Liver (tissue), 9 donors: Measurements from ENCODE around the gene SF3B6. TPM values are rescaled to one million over a fixed set of nuclear protein-coding genes. Genes with fewer than 3 reads are reported as not detected.

Experiments used
- DNase-seq: peaks from one replicate; pipeline ENCODE4 v3.0.0-alpha.2; 2017; ENCODE audit warnings: low spot score
- H3K27ac ChIP-seq, 2 donors: one replicate each; pipeline ENCODE4 v1.7.0; 2013; ENCODE audit warnings: inconsistent platforms in 2 of 2, low read length in 2 of 2, control low read depth in 1 of 2, low read depth in 1 of 2, mild to moderate bottlenecking in 1 of 2
- H3K27me3 ChIP-seq, 4 donors: one replicate each; pipeline versions ENCODE4 v1.6.1 to v1.7.0; 2013; ENCODE audit warnings: low read length in 3 of 4, inconsistent platforms in 1 of 4, mild to moderate bottlenecking in 1 of 4, moderate library complexity in 1 of 4; ENCODE audit not compliant: control insufficient read depth in 4 of 4, insufficient read depth in 4 of 4
- H3K36me3 ChIP-seq, 4 donors: one replicate each; pipeline versions ENCODE4 v1.6.1 to v1.7.0; 2013; ENCODE audit warnings: low read length in 3 of 4, mild to moderate bottlenecking in 3 of 4, low read depth in 1 of 4, moderate library complexity in 1 of 4; ENCODE audit not compliant: control insufficient read depth in 4 of 4, insufficient read depth in 3 of 4
- H3K4me1 ChIP-seq, 4 donors: one replicate each; pipeline versions ENCODE4 v1.6.1 to v1.7.0; 2013; ENCODE audit warnings: low read length in 3 of 4, mild to moderate bottlenecking in 3 of 4, moderate library complexity in 1 of 4; ENCODE audit not compliant: control insufficient read depth in 4 of 4, insufficient read depth in 4 of 4
- H3K4me3 ChIP-seq, 3 donors: one replicate each; pipeline versions ENCODE4 v1.6.1 to v1.7.0; 2013; ENCODE audit warnings: low read length in 3 of 3, control low read depth in 1 of 3, low read depth in 1 of 3, mild to moderate bottlenecking in 1 of 3
- H3K9ac ChIP-seq, 2 donors: one replicate each; pipeline ENCODE4 v1.7.0; 2013; ENCODE audit warnings: low read length in 2 of 2, mild to moderate bottlenecking in 2 of 2, moderate library complexity in 2 of 2, control low read depth in 1 of 2, low read depth in 1 of 2
- H3K9me3 ChIP-seq, 4 donors: one replicate each; pipeline versions ENCODE4 v1.6.1 to v1.7.0; 2013; ENCODE audit warnings: low read length in 3 of 4; ENCODE audit not compliant: control insufficient read depth in 4 of 4
- EGR1 ChIP-seq, 2 donors: IDR thresholded peaks; 2 replicates each; pipeline ENCODE4 v1.6.1; 2016 to 2018; ENCODE audit warnings: antibody characterized with exemption in 2 of 2, low read depth in 2 of 2
- FOXA1 ChIP-seq: IDR thresholded peaks from 2 replicates; pipeline ENCODE4 v1.6.1; 2016; ENCODE audit warnings: antibody characterized with exemption
- FOXA2 ChIP-seq: IDR thresholded peaks from 2 replicates; pipeline ENCODE4 v1.6.1; 2016; ENCODE audit warnings: antibody characterized with exemption
- GABPA ChIP-seq, 2 donors: IDR thresholded peaks in 1 of 2; conservative IDR thresholded peaks in 1 of 2; 2 replicates each; pipeline ENCODE4 v1.6.1; 2016; ENCODE audit warnings: antibody characterized with exemption in 2 of 2, mild to moderate bottlenecking in 1 of 2, moderate library complexity in 1 of 2
- HNF4A ChIP-seq, 2 donors: conservative IDR thresholded peaks; 2 replicates each; pipeline ENCODE4 v1.6.1; 2016; ENCODE audit warnings: antibody characterized with exemption in 2 of 2, mild to moderate bottlenecking in 2 of 2
- HNF4G ChIP-seq: IDR thresholded peaks from 2 replicates; pipeline ENCODE4 v1.6.1; 2016; ENCODE audit warnings: antibody characterized with exemption
- JUND ChIP-seq, 2 donors: IDR thresholded peaks; 2 replicates each; pipeline ENCODE4 v1.6.1; 2016; ENCODE audit warnings: antibody characterized with exemption in 2 of 2
- NR2F2 ChIP-seq: IDR thresholded peaks from 2 replicates; pipeline ENCODE4 v1.6.1; 2016; ENCODE audit warnings: antibody characterized with exemption
- RAD21 ChIP-seq, 2 donors: IDR thresholded peaks; 2 replicates each; pipeline ENCODE4 v1.6.1; 2016; ENCODE audit warnings: antibody characterized with exemption in 2 of 2, mild to moderate bottlenecking in 2 of 2
- RXRA ChIP-seq, 2 donors: IDR thresholded peaks; 2 replicates each; pipeline ENCODE4 v1.6.1; 2017 to 2018; ENCODE audit warnings: antibody characterized with exemption in 2 of 2, mild to moderate bottlenecking in 1 of 2
- SP1 ChIP-seq: IDR thresholded peaks from 2 replicates; pipeline ENCODE4 v1.6.1; 2018; ENCODE audit warnings: antibody characterized with exemption, mild to moderate bottlenecking
- TAF1 ChIP-seq: conservative IDR thresholded peaks from 2 replicates; pipeline ENCODE4 v1.6.1; 2016; ENCODE audit warnings: antibody characterized with exemption, mild to moderate bottlenecking
- YY1 ChIP-seq: IDR thresholded peaks from 2 replicates; pipeline ENCODE4 v1.6.1; 2016; ENCODE audit warnings: antibody characterized with exemption, mild to moderate bottlenecking
- WGBS: extraction: QIAGEN DNeasy Blood & Tissue Kit; methylation state at CpG from one replicate; pipeline ENCODE4 v1.1.7; 2013; 5-methylcytosine and 5-hydroxymethylcytosine counted together
- polyA plus RNA-seq, 2 donors: library from polyadenylated mRNA; stranded (reverse) in 1 of 2; unstranded in 1 of 2; fragments of 200-250 nt in 1 of 2; fragments of >200 nt in 1 of 2; fragmentation: Nextera tagmentation in 1 of 2; extraction: Ambion mirVana in 1 of 2; gene quantifications; one replicate each; pipeline versions ENCODE4 v1.2.1 to v1.2.3, GENCODE V29; 2013 to 2015
- total RNA-seq, 2 donors: library from RNA; depleted of rRNA; stranded (reverse); fragments of >200 nt; gene quantifications; one replicate each; pipeline ENCODE4 v1.2.3, GENCODE V29; 2014
- TF ChIP-seq, protein P1 (sequence below): fragments of 150-350 bp; IDR thresholded peaks from 2 replicates; pipeline ENCODE4 v1.5.1; 2017; ENCODE audit warnings: improper control_type of control experiment, low read depth, low read length; ENCODE audit not compliant: missing input control
- TF ChIP-seq, protein P2 (sequence below): IDR thresholded peaks from 2 replicates; pipeline ENCODE4 v1.6.1; 2016; ENCODE audit warnings: antibody characterized with exemption
- TF ChIP-seq, protein P3 (sequence below): IDR thresholded peaks from 2 replicates; pipeline ENCODE4 v1.6.1; 2016; ENCODE audit warnings: antibody characterized with exemption
- TF ChIP-seq, protein P4 (sequence below): IDR thresholded peaks from 2 replicates; pipeline ENCODE4 v1.6.1; 2016; ENCODE audit warnings: antibody characterized with exemption
- TF ChIP-seq, protein P5 (sequence below): IDR thresholded peaks from 2 replicates; pipeline ENCODE4 v1.6.1; 2016; ENCODE audit warnings: antibody characterized with exemption, mild to moderate bottlenecking
- donor health status: healthy.
- donor health status: healthy.
- donor health status: healthy.
- donor health status: healthy.
- donor health status: healthy.

The SF3B6 gene
- total and polyA plus RNA-seq, 4 donors, result 31.0 to 104 (median 75.6) TPM

DNA sequence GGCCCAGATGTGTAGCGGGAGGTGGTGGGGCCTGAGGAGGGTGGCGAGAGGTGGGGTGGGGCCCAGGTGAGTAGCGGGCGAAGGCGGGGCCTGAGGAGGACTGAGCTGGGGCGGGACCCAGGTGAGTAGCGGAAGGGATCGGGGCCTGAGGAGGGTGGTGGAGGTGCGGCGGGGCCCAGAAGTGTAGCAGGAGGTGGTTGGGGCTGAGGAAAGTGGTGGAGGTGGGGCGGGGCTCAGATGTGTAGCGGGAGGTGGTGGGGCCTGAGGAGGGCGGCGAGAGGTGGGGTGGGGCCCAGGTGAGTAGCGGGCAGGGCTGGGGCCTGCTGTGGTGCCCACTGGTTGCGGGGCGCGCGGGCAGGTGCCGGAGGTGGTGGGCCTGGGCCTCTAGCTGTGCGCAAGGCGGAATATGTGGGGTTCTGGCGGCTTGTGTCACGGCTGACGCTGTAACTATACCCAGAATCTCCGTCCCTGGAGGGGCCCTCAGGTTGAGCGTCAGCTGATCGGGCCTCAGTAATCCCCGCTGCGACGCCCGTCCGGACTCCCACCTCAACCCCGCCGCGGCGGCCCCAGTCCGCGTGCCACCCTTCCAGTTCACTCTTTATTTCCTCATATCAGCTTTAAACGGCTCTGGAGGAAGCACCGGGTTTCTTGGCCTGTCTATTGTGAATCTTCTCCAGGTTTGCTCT is 866 bp upstream of the SF3B6 start:
- H3K4me1 ChIP-seq, result peaks cover 1 to 22% (median 9%) of the 10 kb centered on the region in 4 donors
- no peak overlapping the region for H3K9ac ChIP-seq
- TF ChIP-seq RAD21 (IDR thresholded peaks at IDR 0.05) (no peak), FOXA1 (no peak), YY1 (no peak), GABPA (IDR thresholded peaks at IDR 0.05 in 1 of 2, conservative IDR thresholded peaks at IDR 0.05 in 1 of 2) (no peak), JUND (IDR thresholded peaks at IDR 0.05) (no peak), HNF4A (conservative IDR thresholded peaks at IDR 0.05) (no peak), HNF4G (no peak), FOXA2 (no peak), NR2F2 (no peak), SP1 (no peak), TAF1 (no peak), RXRA (IDR thresholded peaks at IDR 0.05) (no peak), EGR1 (IDR thresholded peaks at IDR 0.05; ENCODE audit: low read depth in 2 of 2) (no peak)
- TF ChIP-seq, protein P1, sequence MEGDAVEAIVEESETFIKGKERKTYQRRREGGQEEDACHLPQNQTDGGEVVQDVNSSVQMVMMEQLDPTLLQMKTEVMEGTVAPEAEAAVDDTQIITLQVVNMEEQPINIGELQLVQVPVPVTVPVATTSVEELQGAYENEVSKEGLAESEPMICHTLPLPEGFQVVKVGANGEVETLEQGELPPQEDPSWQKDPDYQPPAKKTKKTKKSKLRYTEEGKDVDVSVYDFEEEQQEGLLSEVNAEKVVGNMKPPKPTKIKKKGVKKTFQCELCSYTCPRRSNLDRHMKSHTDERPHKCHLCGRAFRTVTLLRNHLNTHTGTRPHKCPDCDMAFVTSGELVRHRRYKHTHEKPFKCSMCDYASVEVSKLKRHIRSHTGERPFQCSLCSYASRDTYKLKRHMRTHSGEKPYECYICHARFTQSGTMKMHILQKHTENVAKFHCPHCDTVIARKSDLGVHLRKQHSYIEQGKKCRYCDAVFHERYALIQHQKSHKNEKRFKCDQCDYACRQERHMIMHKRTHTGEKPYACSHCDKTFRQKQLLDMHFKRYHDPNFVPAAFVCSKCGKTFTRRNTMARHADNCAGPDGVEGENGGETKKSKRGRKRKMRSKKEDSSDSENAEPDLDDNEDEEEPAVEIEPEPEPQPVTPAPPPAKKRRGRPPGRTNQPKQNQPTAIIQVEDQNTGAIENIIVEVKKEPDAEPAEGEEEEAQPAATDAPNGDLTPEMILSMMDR, result no peak
- TF ChIP-seq, protein P2, sequence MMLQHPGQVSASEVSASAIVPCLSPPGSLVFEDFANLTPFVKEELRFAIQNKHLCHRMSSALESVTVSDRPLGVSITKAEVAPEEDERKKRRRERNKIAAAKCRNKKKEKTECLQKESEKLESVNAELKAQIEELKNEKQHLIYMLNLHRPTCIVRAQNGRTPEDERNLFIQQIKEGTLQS, result no peak
- TF ChIP-seq, protein P3, sequence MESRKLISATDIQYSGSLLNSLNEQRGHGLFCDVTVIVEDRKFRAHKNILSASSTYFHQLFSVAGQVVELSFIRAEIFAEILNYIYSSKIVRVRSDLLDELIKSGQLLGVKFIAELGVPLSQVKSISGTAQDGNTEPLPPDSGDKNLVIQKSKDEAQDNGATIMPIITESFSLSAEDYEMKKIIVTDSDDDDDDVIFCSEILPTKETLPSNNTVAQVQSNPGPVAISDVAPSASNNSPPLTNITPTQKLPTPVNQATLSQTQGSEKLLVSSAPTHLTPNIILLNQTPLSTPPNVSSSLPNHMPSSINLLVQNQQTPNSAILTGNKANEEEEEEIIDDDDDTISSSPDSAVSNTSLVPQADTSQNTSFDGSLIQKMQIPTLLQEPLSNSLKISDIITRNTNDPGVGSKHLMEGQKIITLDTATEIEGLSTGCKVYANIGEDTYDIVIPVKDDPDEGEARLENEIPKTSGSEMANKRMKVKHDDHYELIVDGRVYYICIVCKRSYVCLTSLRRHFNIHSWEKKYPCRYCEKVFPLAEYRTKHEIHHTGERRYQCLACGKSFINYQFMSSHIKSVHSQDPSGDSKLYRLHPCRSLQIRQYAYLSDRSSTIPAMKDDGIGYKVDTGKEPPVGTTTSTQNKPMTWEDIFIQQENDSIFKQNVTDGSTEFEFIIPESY, result no peak
- TF ChIP-seq, protein P4, sequence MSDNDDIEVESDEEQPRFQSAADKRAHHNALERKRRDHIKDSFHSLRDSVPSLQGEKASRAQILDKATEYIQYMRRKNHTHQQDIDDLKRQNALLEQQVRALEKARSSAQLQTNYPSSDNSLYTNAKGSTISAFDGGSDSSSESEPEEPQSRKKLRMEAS, result no peak
- TF ChIP-seq, protein P5, sequence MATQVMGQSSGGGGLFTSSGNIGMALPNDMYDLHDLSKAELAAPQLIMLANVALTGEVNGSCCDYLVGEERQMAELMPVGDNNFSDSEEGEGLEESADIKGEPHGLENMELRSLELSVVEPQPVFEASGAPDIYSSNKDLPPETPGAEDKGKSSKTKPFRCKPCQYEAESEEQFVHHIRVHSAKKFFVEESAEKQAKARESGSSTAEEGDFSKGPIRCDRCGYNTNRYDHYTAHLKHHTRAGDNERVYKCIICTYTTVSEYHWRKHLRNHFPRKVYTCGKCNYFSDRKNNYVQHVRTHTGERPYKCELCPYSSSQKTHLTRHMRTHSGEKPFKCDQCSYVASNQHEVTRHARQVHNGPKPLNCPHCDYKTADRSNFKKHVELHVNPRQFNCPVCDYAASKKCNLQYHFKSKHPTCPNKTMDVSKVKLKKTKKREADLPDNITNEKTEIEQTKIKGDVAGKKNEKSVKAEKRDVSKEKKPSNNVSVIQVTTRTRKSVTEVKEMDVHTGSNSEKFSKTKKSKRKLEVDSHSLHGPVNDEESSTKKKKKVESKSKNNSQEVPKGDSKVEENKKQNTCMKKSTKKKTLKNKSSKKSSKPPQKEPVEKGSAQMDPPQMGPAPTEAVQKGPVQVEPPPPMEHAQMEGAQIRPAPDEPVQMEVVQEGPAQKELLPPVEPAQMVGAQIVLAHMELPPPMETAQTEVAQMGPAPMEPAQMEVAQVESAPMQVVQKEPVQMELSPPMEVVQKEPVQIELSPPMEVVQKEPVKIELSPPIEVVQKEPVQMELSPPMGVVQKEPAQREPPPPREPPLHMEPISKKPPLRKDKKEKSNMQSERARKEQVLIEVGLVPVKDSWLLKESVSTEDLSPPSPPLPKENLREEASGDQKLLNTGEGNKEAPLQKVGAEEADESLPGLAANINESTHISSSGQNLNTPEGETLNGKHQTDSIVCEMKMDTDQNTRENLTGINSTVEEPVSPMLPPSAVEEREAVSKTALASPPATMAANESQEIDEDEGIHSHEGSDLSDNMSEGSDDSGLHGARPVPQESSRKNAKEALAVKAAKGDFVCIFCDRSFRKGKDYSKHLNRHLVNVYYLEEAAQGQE, result no peak
- no peak for DNase-seq
- no peaks in the 10 kb centered on the region for H3K27me3 ChIP-seq
- H3K36me3 ChIP-seq, result peaks cover 0 to 18% (median 10%) of the 10 kb centered on the region in 4 donors
- peak overlapping the region; percentile 74 to 86 for H3K27ac ChIP-seq
- H3K9me3 ChIP-seq, result no peaks in the 10 kb centered on the region
- peak overlapping the region; percentile 55 to 81 (median 55) for H3K4me3 ChIP-seq
- WGBS, result 11% methylated on average over 41 of the region's 41 CpGs
